Motor neuron (in vitro differentiated cells): ENCODE measurements around the gene PCSK2. TPM values are rescaled to one million over a fixed set of nuclear protein-coding genes. Genes with fewer than 3 reads are reported as not detected.
A peak's percentile ranks its signal among the peaks of the same experiment; 100 is the strongest.

Experiments
- ATAC-seq, 8 experiments: fragments of 200-7000 bp; cut with Tn5 transposase; replicated peaks in 6 of 8; 2 replicates each; pipeline ENCODE4 v1.8.0; 2021; ENCODE audit warnings: mild to moderate bottlenecking in 8 of 8, moderate library complexity in 8 of 8
- H3K27ac ChIP-seq, 2 donors: fragments of 250-450 bp; sonication (Bioruptor Pico); 2 replicates each; pipeline ENCODE4 v1.9.0; 2021; ENCODE audit warnings: antibody characterized with exemption in 2 of 2, mild to moderate bottlenecking in 2 of 2, moderate library complexity in 1 of 2
- H3K4me1 ChIP-seq, 2 donors: fragments of 250-450 bp; sonication (Bioruptor Pico); replicated peaks in 1 of 2; 2 replicates each; pipeline ENCODE4 v1.6.1; 2021; ENCODE audit warnings: antibody characterized with exemption in 2 of 2, mild to moderate bottlenecking in 2 of 2, moderate library complexity in 1 of 2
- H3K4me3 ChIP-seq, 5 donors: fragments of 250-450 bp; sonication (Bioruptor Pico); 2 replicates each; pipeline ENCODE4 v1.9.0; 2021; ENCODE audit warnings: antibody characterized with exemption in 5 of 5, mild to moderate bottlenecking in 5 of 5, moderate library complexity in 4 of 5
- WGBS, 10 experiments: fragments of 450-650 bp; shearing (Covaris generic); methylation state at CpG; one replicate each; pipeline ENCODE4 v1.0.0; 2022; 5-methylcytosine and 5-hydroxymethylcytosine counted together
- in situ Hi-C, 9 experiments: fragments of 400-800 bp; cut with MboI; loops; one replicate each; pipeline ENCODE4 v1.15.0; 2021; ENCODE audit warnings: low sequenced_read_pairs in 9 of 9, low pct_unique_long_range_greater_than_20kb in 2 of 9; ENCODE audit not compliant: unreplicated experiment in 9 of 9
- total RNA-seq, 8 experiments: library from RNA; unstranded; fragments of 300-600 nt; gene quantifications; 2 replicates each; pipeline versions ENCODE4 v1.2.3 to v1.2.4, GENCODE V29; 2022

PCSK2 gene
- total RNA-seq, 8 experiments from 2014 or later, result 0.21 to 27.0 (median 7.1) TPM; not detected in 1

DNA sequence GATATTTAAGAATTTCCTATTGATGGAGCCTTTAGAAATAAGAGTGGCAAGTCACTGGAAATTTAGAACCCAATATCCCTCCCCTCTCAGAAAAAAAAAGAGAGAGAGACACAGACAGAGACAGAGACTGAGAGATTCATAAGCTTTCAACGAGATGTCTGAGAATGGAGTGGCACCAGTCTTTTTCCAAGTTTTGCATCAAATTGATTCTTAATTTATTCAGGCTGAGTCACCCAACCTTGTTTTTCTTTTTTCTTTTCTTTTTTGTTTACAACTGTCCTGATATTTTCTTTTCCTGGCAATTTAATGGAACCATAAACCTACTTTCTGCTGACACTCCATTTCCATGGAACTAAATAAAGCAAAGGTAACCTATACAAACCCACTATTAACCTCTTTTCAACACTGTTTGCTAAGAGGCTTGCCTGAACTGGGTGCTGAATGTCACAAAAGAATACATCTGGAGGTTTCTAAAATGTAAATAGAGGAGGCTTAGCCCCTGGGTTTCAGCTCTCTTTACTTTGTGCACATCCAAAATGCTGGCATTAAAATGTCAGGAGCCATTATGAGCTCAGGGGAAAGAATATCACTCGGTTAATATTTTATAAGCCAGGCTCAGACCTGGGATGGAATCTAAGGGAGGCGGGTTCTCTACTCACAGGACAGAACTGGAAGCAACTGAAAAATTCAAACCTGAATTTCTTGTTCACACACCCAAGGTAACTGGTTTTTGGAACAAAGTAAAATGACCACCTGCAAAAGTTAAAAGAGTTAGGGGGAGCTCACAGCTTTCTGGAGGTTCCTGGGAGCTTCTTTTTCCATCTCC is 203.5 kb downstream of the PCSK2 start:
- in situ Hi-C loops, result loop anchor here in 4 of 9 experiments (10.0 to 25.0 kb wide), 2 partner anchors 618 to 626 kb away; no protein-coding TSS in a partner anchor
- no peak overlapping the region for H3K4me3 ChIP-seq
- 0 to 93% (median 70%) methylated on average over 1 to 3 of the region's 3 CpGs; no CpG with 5 or more reads in 1 of the 10 experiments for WGBS, 10 experiments
- H3K4me1 ChIP-seq, result peaks cover 0 to 4% of the 10 kb centered on the region in 2 donors
- H3K27ac ChIP-seq, result no peak overlapping the region
- peak in 4 of 8 experiments; percentile 27 to 79 (median 71) for ATAC-seq

DNA sequence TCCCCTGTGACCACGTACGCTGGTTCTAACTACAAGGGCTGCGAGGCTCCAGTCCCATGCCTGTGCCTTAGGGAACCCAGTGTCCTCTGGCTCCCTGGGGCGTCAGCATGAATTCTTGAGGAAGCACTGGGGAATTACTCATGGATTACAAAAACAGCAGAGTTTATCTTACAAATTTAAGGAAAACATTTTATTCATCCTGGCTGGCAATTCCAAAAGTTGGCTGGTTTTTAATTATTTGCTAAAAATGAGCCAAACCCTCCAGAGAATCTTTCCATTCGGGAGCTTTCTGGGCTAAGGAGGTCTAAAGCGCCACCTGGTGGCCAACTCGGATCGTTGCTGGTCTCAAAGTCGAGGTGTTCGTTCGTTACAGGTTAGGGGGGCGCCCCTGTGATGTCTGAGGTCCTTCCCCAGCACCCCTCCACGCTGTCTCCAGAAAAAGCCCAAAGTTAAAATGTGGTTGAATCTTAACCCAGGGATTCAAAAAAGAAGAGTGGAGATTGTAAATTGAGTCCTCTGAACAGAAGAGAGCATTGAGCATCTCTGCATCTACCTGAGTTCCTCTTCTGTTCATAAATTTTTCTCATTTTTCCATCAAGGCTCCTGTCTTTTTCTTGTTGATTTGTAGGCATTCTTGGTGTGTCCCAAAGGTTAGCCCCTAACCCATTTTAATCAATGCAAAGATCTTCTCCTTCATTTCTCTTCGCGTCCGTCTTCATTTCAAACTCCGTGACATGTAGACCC is 205.0 kb downstream of the PCSK2 start:
- in situ Hi-C loops, result loop anchor here in 4 of 9 experiments (10.0 to 25.0 kb wide), 2 partner anchors 619 to 627 kb away; no protein-coding TSS in a partner anchor
- peak in 6 of 8 experiments; percentile 18 to 76 (median 40) for ATAC-seq
- H3K4me1 ChIP-seq, result peaks cover 0 to 4% of the 10 kb centered on the region in 2 donors
- 17 to 100% (median 67%) methylated on average over 1 to 15 of the region's 17 CpGs for WGBS, 10 experiments
- no peak overlapping the region for H3K4me3 ChIP-seq
- no peak overlapping the region for H3K27ac ChIP-seq

DNA sequence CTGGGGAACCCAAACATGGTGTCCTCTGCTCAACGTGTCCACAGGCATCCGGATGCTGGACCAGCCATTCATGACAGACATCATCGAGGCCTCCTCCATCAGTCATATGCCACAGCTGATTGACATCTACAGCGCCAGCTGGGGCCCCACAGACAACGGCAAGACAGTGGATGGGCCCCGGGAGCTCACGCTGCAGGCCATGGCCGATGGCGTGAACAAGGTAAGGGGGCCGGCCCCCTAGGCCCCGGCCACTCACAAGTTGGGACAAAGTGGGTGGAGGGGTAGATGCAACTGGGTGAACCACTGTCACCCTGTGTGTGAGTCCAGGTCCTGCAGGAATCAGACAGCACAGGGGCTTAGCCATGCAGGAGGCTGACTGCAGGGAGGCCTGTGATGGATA is 209.8 kb downstream of the PCSK2 start:
- 60% methylated on average over 1 of the region's 11 CpGs; no CpG with 5 or more reads in 9 of the 10 experiments for WGBS, 10 experiments
- no peak for ATAC-seq
- no peak overlapping the region for H3K27ac ChIP-seq
- no peak overlapping the region for H3K4me3 ChIP-seq
- no peaks in the 10 kb centered on the region for H3K4me1 ChIP-seq
- in situ Hi-C loops, result loop anchor here in 4 of 9 experiments (10.0 to 25.0 kb wide), 2 partner anchors 624 to 632 kb away; no protein-coding TSS in a partner anchor

GRCh38 chr20:17437251-17437650 is 210.4 kb downstream of the PCSK2 start:
- in situ Hi-C loops, result loop anchor here in 4 of 9 experiments (10.0 to 25.0 kb wide), 2 partner anchors 625 to 632 kb away; no protein-coding TSS in a partner anchor
- no peak overlapping the region for H3K4me3 ChIP-seq
- 14 to 100% (median 62%) methylated on average over 1 to 6 of the region's 8 CpGs; no CpG with 5 or more reads in 6 of the 10 experiments for WGBS, 10 experiments
- no peaks in the 10 kb centered on the region for H3K4me1 ChIP-seq
- no peak overlapping the region for H3K27ac ChIP-seq
- no peak for ATAC-seq

DNA sequence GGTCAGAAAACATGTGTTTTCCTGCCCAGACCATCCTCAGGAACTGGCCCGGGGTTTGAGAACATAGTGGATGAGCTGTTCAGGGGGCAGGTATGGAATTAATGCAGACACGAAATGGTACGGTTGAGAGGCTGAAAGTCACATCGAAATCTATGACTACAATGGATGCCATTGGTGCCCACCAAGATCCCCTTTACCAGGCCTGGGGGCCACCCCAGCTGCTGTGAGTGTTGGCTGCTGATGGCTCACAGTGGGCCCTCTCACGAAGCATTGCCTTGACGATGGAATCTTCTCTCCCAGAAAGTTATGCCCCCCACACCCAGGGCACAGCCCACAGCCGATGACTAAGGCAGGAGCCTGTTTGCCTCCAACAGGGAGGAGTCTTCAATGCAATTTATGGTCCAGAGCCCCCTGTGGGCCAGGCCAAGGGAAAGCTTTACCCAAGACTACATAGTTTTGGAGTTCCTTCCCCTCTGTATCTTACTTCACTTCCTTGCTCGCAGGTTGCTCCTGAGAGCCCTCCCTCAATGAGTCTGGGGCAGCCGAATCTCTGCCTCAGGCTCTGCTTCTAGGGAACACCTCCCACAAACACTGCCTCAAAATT is 211.7 kb downstream of the PCSK2 start:
- in situ Hi-C loops, result loop anchor here in 4 of 9 experiments (10.0 to 25.0 kb wide), 2 partner anchors 626 to 634 kb away; no protein-coding TSS in a partner anchor
- WGBS, 10 experiments, result 47 to 100% (median 81%) methylated on average over 1 to 7 of the region's 9 CpGs
- peak in 2 of 8 experiments; percentile 32 to 38 for ATAC-seq

GRCh38 chr20:17439616-17440296 is 212.9 kb downstream of the PCSK2 start:
- WGBS, 10 experiments, result 28 to 90% (median 70%) methylated on average over 2 to 7 of the region's 8 CpGs; no CpG with 5 or more reads in 3 of the 10 experiments
- Histone ChIP-seq H3K27ac (no peak overlapping the region), H3K4me3 (no peak overlapping the region), H3K4me1 (no peaks in the 10 kb centered on the region)
- in situ Hi-C loops, result loop anchor here in 5 of 9 experiments (10.0 to 25.0 kb wide), 2 partner anchors 627 to 635 kb away; no protein-coding TSS in a partner anchor
- ATAC-seq, result no peak

More for the DNA sequence above, 211.7 kb downstream of the PCSK2 start:
- H3K27ac ChIP-seq, result no peak overlapping the region
- H3K4me1 ChIP-seq, result no peaks in the 10 kb centered on the region
- H3K4me3 ChIP-seq, result no peak overlapping the region

DNA sequence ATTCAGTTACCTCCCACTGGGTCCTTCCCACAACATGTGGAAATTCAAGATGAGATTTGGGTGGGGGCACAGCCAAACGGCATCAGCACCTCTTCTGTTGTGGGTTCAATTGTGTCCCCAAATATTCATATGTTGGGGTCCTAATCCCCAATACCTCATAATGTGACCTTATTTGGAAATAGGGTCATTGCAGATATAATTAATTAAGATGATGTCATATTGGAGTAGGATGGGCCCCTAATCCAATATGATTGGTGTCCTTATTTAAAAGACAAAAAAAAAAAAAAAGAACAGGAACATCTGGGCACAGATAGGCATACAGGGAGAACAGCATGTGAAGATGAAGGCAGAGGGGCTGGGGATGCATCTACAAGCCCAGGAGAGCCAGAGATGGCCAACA is 214.9 kb downstream of the PCSK2 start:
- no peaks in the 10 kb centered on the region for H3K4me1 ChIP-seq
- WGBS, 10 experiments, result 18 to 100% (median 82%) methylated on average over 1 of the region's 1 CpG; no CpG with 5 or more reads in 4 of the 10 experiments
- no peak overlapping the region for H3K4me3 ChIP-seq
- H3K27ac ChIP-seq, result no peak overlapping the region
- in situ Hi-C loops, result loop anchor here in 4 of 9 experiments (10.0 to 25.0 kb wide), 2 partner anchors 629 to 637 kb away; no protein-coding TSS in a partner anchor
- ATAC-seq, result no peak

- H3K4me3 ChIP-seq, result no peak overlapping the region
- 13 to 100% (median 47%) methylated on average over 1 to 7 of the region's 8 CpGs for WGBS, 10 experiments
- H3K27ac ChIP-seq, result no peak overlapping the region
- H3K4me1 ChIP-seq, result no peaks in the 10 kb centered on the region
- peak in 2 of 8 experiments; percentile 35 to 40 for ATAC-seq
- in situ Hi-C loops, result loop anchor here in 4 of 9 experiments (10.0 to 25.0 kb wide), 2 partner anchors 630 to 638 kb away; no protein-coding TSS in a partner anchor
Observed at GRCh38 chr20:17442588-17442987, 215.7 kb downstream of the PCSK2 start.

GRCh38 chr20:17443131-17443858 is 216.5 kb downstream of the PCSK2 start:
- H3K4me3 ChIP-seq, result no peak overlapping the region

DNA sequence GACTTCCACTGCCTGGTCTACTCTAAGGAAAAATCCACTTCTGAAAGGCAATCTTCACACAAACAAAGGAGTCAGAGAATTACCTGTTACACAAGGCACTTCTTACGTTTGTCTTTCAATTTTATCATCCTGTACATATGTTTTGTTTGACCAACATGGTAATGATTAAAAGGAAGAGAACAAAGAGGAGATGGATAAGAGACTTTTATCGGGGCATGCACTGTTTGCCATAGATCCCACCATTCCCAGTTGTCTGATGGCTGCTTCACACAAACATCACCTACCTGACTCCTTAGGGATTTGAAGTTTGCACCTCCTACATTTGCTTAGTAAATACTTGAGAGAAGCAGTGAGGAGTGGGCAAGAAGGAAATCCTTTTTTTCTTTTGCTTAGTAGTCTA is 217.3 kb downstream of the PCSK2 start:
- no peak for ATAC-seq
- H3K4me3 ChIP-seq, result no peak overlapping the region
- no peaks in the 10 kb centered on the region for H3K4me1 ChIP-seq
- WGBS, 10 experiments, result 0 to 80% (median 33%) methylated on average over 1 to 2 of the region's 2 CpGs; no CpG with 5 or more reads in 4 of the 10 experiments
- no peak overlapping the region for H3K27ac ChIP-seq
- in situ Hi-C loops, result loop anchor here in 4 of 9 experiments (10.0 to 25.0 kb wide), 2 partner anchors 632 to 639 kb away; no protein-coding TSS in a partner anchor

More at GRCh38 chr20:17443131-17443858, 216.5 kb downstream of the PCSK2 start:
- H3K27ac ChIP-seq, result no peak overlapping the region
- WGBS, 10 experiments, result 0 to 97% (median 80%) methylated on average over 1 to 10 of the region's 11 CpGs
- no peak for ATAC-seq
- in situ Hi-C loops, result loop anchor here in 4 of 9 experiments (10.0 to 25.0 kb wide), 2 partner anchors 631 to 638 kb away; no protein-coding TSS in a partner anchor
- no peaks in the 10 kb centered on the region for H3K4me1 ChIP-seq

DNA sequence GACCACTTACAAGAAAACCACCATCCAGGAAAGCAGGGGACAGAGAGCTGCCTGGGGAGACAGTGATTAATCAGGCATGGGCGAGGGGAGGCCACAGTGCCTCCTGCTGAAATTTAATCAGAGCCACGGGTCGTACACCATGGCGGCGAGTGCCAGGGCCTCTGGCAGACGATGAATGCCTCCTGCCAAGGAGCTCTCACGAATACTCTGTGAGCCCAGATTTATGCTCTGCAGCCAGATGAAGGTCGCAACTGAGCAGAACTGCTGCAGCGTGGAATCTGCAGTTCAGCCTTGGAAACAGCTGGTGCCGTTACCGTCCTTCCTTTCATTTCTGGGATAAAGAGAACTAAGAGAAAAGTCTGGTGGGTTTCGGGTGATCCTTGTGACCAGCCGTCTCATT is 218.7 kb downstream of the PCSK2 start:
- in situ Hi-C loops, result loop anchor here in 4 of 9 experiments (10.0 to 25.0 kb wide), 2 partner anchors 633 to 641 kb away; no protein-coding TSS in a partner anchor
- WGBS, 10 experiments, result 13 to 100% (median 65%) methylated on average over 1 to 11 of the region's 13 CpGs; no CpG with 5 or more reads in 3 of the 10 experiments
- no peak overlapping the region for H3K4me3 ChIP-seq

More for the DNA sequence above, 218.7 kb downstream of the PCSK2 start:
- H3K4me1 ChIP-seq, result no peaks in the 10 kb centered on the region
- no peak overlapping the region for H3K27ac ChIP-seq
- ATAC-seq, result peak in 3 of 8 experiments; percentile 12 to 75 (median 68)
